GDM1 (cell line): ENCODE data around the gene THSD4.

Experiments
- DNase-seq: peaks from one replicate; lab custom pipeline; 2025; lab: John Stamatoyannopoulos, UW

THSD4 gene

GRCh38 chr15:71588746-71589145 lies 473.5 kb downstream of the THSD4 start:
- DNase-seq = no peak

- DNase-seq = no peak
Measured at GRCh38 chr15:71591057-71591456, 475.8 kb downstream of the THSD4 start.

GRCh38 chr15:71592203-71592602 lies 476.9 kb downstream of the THSD4 start:
- DNase-seq = no peak

- no peak for DNase-seq
Measured at GRCh38 chr15:71595846-71596553, 480.7 kb downstream of the THSD4 start.

GRCh38 chr15:71596672-71597071 lies 481.4 kb downstream of the THSD4 start:
- DNase-seq = no peak

DNA sequence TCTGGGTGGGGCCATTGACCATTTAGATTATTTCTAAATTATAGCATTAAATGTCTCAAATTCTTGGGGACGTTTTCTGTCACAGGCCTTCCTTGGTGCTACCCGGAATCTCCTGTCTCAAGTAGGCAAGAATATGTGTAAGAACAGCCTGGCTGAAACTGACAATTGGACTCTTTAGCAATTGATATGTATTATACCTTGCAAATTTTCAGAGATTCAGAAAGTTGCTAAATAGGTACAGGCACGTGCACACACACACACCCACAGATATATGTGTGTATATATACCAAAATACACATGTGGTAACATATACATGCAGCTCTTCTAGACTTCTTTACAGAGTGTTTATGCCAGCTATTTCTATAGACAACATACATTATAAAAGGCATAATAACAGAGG lies 481.9 kb downstream of the THSD4 start:
- no peak for DNase-seq

GRCh38 chr15:71597637-71598036 lies 482.4 kb downstream of the THSD4 start:
- no peak for DNase-seq

DNA sequence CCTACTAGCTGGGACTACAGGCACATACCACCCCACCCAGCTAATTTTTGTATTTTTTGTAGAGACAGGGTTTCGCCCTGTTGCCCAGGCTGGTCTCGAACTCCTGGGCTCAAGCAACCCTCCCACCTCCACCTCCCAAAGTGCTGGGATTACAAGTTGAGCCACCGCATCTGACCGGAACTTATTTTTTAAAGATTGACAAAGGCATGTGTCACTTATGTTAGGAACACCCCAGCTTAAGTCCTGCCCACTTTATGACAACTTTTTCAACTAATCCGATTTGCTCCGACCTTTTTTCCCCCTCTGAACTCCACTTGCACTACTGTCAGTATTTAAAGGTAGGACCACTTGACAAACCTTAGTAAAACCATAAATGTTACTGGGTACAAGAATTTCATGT lies 483.5 kb downstream of the THSD4 start:
- DNase-seq = no peak

GRCh38 chr15:71599418-71600151 lies 484.3 kb downstream of the THSD4 start:
- DNase-seq = no peak

- no peak for DNase-seq
Measured at GRCh38 chr15:71600237-71600636, 485.0 kb downstream of the THSD4 start.

GRCh38 chr15:71601038-71601834 lies 486.0 kb downstream of the THSD4 start:
- no peak for DNase-seq

- DNase-seq = no peak
Measured at GRCh38 chr15:71603379-71603778, 488.1 kb downstream of the THSD4 start.

DNA sequence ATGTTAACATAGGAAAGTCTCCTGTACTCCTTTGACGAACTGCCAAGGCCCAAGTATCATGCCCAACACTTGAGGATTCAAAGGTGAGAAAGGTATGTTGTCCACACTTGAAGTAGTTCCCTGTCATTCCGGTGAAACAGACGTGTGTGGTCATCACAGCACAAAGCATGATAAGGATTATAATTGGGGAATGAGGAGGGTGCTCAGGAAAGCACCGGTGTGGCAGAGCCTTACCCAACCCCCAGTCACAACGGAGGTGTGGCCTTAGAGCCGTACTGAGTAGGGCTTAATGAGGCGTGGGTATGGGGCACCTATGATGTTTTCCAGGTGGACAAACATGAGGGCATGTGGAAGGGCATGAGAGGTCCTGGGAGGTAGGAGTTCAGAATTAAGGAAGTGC lies 492.1 kb downstream of the THSD4 start:
- DNase-seq = no peak

- DNase-seq = no peak
Measured at GRCh38 chr15:71610728-71611552, 495.7 kb downstream of the THSD4 start.

DNA sequence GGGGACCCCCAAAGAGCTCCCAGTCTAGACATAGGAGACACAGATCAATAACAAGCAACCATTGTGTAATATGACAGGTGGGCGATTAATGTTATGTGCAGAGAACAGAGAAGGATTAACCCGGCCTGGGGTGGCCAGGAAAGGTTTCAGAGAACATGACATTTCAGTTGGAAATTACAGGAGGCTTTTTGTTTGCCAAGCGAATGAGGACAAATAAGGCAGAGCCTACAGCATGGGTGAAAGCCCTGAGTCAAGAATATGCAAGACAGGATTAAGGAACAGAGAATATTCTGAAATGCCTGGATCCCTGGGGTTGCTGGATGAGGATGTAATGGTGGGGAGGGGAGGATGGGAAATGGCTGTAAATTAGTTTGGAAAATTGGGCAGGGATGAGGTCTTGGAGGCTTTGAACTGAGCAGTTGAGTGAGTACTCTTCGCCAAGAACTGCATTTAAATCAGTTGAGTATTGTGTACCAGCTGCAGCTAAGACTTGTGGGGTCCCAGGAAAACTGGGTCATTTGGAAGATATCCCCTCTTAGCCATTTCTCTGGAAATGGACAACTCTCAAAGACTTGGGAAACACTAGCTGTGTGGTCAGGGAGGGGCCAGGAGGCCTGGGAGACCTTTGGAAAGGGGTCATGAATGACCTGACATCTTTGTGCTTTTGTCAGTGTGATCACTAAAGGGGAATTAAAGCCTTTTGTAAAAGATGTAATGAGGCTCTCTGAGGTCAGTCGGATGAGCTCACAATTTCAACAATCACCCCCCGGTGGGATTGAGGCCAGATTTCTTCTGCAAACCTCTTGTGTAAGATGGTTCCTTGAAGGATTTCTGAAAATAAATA lies 496.5 kb downstream of the THSD4 start:
- no peak for DNase-seq

GRCh38 chr15:71612397-71612722 lies 497.1 kb downstream of the THSD4 start:
- DNase-seq = no peak

- no peak for DNase-seq
Measured at GRCh38 chr15:71612869-71613268, 497.6 kb downstream of the THSD4 start.

DNA sequence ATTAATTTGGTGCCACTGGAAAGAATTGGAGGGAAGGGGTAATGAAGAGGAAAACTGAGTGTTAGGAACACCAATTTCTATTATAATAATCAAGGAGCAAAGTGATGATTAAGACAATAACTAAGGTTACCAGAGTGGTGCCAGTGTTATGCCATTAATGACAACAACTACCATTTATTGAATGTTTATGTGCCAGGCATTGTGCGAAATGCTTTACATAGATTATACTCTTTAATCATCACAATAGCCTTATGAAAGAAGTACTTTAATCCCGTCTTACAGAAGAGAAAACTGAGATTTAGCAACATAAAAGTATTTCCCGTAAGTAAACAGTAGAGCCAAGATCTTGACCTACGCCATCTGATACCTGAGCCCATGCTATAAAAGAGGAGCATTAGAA lies 507.8 kb downstream of the THSD4 start:
- no peak for DNase-seq

GRCh38 chr15:71626596-71627088 lies 511.4 kb downstream of the THSD4 start:
- DNase-seq = no peak

DNA sequence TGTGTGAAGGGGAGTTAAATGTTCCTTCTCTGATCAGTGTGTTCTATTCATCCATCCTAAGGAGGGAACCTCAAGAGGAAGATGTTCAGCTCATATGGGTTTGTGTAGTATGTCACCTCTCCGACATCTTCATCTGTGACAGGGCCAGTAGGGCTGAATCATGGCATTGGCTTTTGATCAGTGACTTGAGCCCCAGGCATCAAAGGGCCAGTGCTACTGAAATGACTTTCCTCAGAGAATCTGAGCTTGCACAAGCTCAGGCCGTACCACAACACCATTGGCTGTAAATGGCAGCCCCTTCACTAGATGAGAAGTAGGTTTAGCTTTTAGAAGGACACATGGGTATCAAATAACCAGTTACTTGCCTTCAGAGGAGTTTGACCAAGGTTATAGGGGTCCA lies 511.9 kb downstream of the THSD4 start:
- no peak for DNase-seq

GRCh38 chr15:71627604-71628003 lies 512.3 kb downstream of the THSD4 start:
- no peak for DNase-seq
